ENCODE measurements around the gene PCMTD2. TPM values are rescaled to one million over a fixed set of nuclear protein-coding genes. Genes with fewer than 3 reads are reported as not detected.

Gene PCMTD2
- total and polyA plus RNA-seq, 2 of the 8 experiments (the other 6 are each of a cell fraction or from before 2014, with no cell fraction given): 21.4 to 55.1 TPM

- Histone ChIP-seq H2AK5ac (ENCODE audit: low read depth, low read length) (no peak overlapping the region), H3K56ac (replicated peaks; ENCODE audit: insufficient read length, low read depth, low read length) (no peak overlapping the region), H4K5ac (ENCODE audit: insufficient read length, low read depth, low read length) (no peak overlapping the region), H4K20me1 (replicated peaks in 1 of 2; ENCODE audit: control insufficient read depth in 1 of 2, insufficient read depth in 2 of 2, low read length in 2 of 2) (no peaks in the 10 kb centered on the region), H3K79me1 (ENCODE audit: low read depth, low read length) (no peaks in the 10 kb centered on the region), H2BK20ac (ENCODE audit: low read length) (no peak overlapping the region), H2BK5ac (ENCODE audit: low read depth, low read length) (no peak overlapping the region), H2AFZ (ENCODE audit: low read length) (no peak overlapping the region), H3K9me3 (ENCODE audit: insufficient read depth in 2 of 2, low read depth in 1 of 2, low read length in 1 of 2) (peaks cover 3 to 30% of the 10 kb centered on the region in 2 experiments; a peak in 2 of 4 replicates), H3K27ac (ENCODE audit: low read depth, low read length) (no peak overlapping the region), H3K18ac (ENCODE audit: extremely low read depth, low read length) (no peak overlapping the region), H3K4me3 (ENCODE audit: extremely low read depth in 1 of 4, insufficient read depth in 2 of 4, low read depth in 3 of 4, low read length in 4 of 4) (no peak overlapping the region), H3K4me2 (ENCODE audit: insufficient read depth in 1 of 2, low read depth in 2 of 2, low read length in 2 of 2) (no peak overlapping the region), H4K91ac (replicated peaks; ENCODE audit: insufficient read length, low read length) (no peak overlapping the region), H3K14ac (ENCODE audit: insufficient read length) (no peak overlapping the region), H2BK12ac (ENCODE audit: low read depth, low read length) (no peak overlapping the region), H3K23me2 (ENCODE audit: low read depth, low read length) (no peaks in the 10 kb centered on the region), H3K36me3 (ENCODE audit: control insufficient read depth in 2 of 4, insufficient read depth in 4 of 4, low read length in 3 of 4) (no peaks in the 10 kb centered on the region), H3K4ac (replicated peaks; ENCODE audit: insufficient read length, low read depth, low read length) (no peak overlapping the region), H4K8ac (ENCODE audit: extremely low read depth, insufficient read depth, low read length) (no peak overlapping the region), H3K27me3 (replicated peaks in 1 of 4; ENCODE audit: control insufficient read depth in 3 of 4, extremely low read depth in 1 of 4, insufficient read depth in 3 of 4, low read length in 3 of 4) (no peaks in the 10 kb centered on the region; a peak in 1 of 7 replicates), H3K9ac (replicated peaks in 1 of 4; ENCODE audit: extremely low read depth in 1 of 4, low read depth in 3 of 4, low read length in 3 of 4) (no peak overlapping the region), H3K4me1 (replicated peaks in 1 of 4; ENCODE audit: control insufficient read depth in 3 of 4, insufficient read depth in 4 of 4, low read length in 3 of 4) (no peaks in the 10 kb centered on the region), H2BK15ac (ENCODE audit: low read length) (no peak overlapping the region), H2BK120ac (replicated peaks; ENCODE audit: low read depth, low read length) (no peak overlapping the region), H3K23ac (ENCODE audit: insufficient read length) (no peak overlapping the region), H3K79me2 (ENCODE audit: control insufficient read depth in 1 of 2, insufficient read depth in 2 of 2, low read length in 2 of 2) (no peaks in the 10 kb centered on the region)
- FAIRE-seq (no peak), DNase-seq (ENCODE audit: low read depth in 1 of 2, low spot score in 2 of 2) (no peak)
- CTCF ChIA-PET (ENCODE audit: partially characterized antibody): interaction anchor here (0.7 to 1.4 kb wide), 3 partner anchors 13 to 92 kb away, joined by 3 to 8 read pairs (median 5); no protein-coding TSS in a partner anchor
- no peak for TF ChIP-seq SRF (IDR thresholded peaks at IDR 0.05; ENCODE audit: low read depth, low read length)
- no peak for TF ChIP-seq TAF7 (optimal IDR thresholded peaks at IDR 0.05; ENCODE audit: borderline replicate concordance, low read depth, low read length)
- no peak for TF ChIP-seq CBX8 (IDR thresholded peaks at IDR 0.05; ENCODE audit: borderline replicate concordance, low read depth, low read length)
- TF ChIP-seq SP4 (IDR thresholded peaks at IDR 0.05; ENCODE audit: low read length): no peak
- TF ChIP-seq BCL11A (IDR thresholded peaks at IDR 0.05; ENCODE audit: low read depth in 2 of 2, low read length in 2 of 2): no peak
- TF ChIP-seq ASH2L (IDR thresholded peaks at IDR 0.05; ENCODE audit: low read length): no peak
- TF ChIP-seq NRF1 (IDR thresholded peaks at IDR 0.05; ENCODE audit: low read depth, low read length): no peak
- TF ChIP-seq POLR2A (IDR thresholded peaks at IDR 0.05; ENCODE audit: control extremely low read depth in 1 of 2, low read depth in 2 of 2, low read length in 2 of 2): no peak
- TF ChIP-seq NANOG (IDR thresholded peaks at IDR 0.05; ENCODE audit: insufficient read depth, low read depth, low read length, poor library complexity, severe bottlenecking): no peak
- TF ChIP-seq MAX (IDR thresholded peaks at IDR 0.05): no peak
- no peak for TF ChIP-seq TBP (IDR thresholded peaks at IDR 0.05; ENCODE audit: low read depth, low read length)
- POLR2A ChIA-PET (ENCODE audit: partially characterized antibody): interaction anchor here (1.8 kb wide), 1 partner anchor 14 kb away, joined by 6 read pairs; no protein-coding TSS in a partner anchor
- whole genome bisulfite sequencing, 2 experiments (ENCODE audit: extremely low coverage in 1 of 2, insufficient coverage in 1 of 2, insufficient read length in 1 of 2, insufficient replicate concordance in 2 of 2, low coverage in 1 of 2, low lambda C conversion rate in 2 of 2, missing lambda C conversion rate in 1 of 2): 89% methylated on average over 17 of the region's 17 CpGs; no CpG with 5 or more reads in 1 of the 2 experiments
These were observed 18.2 kb upstream of the PCMTD2 start for GRCh38 chr20:64237316-64237715.
